Epithelial cell of esophagus (primary cell): ENCODE data around the gene BLOC1S4.

Source experiments
- DNase-seq: peaks from one replicate; pipeline ENCODE4 v3.0.0; 2010; ENCODE audit warnings: low read depth
- H3K4me3 ChIP-seq: 2 replicates; pipeline ENCODE4 v1.5.1; 2011; ENCODE audit warnings: mild to moderate bottlenecking, low read length, control low read depth
- CTCF ChIP-seq: IDR thresholded peaks from 2 replicates; pipeline ENCODE4 v1.5.1; 2011; ENCODE audit warnings: low read depth, mild to moderate bottlenecking, low read length, control low read depth, inconsistent platforms; ENCODE audit not compliant: insufficient read depth; ENCODE audit errors: missing control alignments

Gene BLOC1S4

GRCh38 chr4:6746721-6747293 lies 30.8 kb downstream of the BLOC1S4 start:
- no peak for DNase-seq
- TF ChIP-seq CTCF: no peak
- H3K4me3 ChIP-seq: no peak overlapping the region

- no peak overlapping the region for H3K4me3 ChIP-seq
- DNase-seq: no peak
- TF ChIP-seq CTCF: no peak
Observed at GRCh38 chr4:6747294-6748051, 31.5 kb downstream of the BLOC1S4 start.

DNA sequence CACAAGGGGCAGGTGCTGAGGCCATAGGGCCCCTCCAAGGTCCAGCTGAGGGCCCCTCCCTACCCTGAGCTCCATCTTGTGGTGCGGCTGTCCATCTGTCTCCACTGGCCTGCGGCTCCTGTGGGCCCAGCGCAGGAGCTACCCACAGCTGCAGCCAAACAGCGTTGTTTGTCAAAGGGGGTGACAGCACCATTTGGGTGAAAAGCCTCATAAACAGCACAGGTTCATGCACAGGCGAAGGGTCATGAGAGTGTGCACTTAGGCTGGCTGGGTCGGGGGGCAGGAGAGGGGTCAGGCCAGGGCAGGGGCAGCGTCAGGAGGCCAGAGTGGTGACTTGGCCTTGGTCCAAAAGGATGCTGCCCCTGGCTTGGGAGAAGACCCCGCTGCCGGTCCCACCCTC lies 32.3 kb downstream of the BLOC1S4 start:
- no peak for TF ChIP-seq CTCF
- DNase-seq: no peak
- H3K4me3 ChIP-seq: no peak overlapping the region

DNA sequence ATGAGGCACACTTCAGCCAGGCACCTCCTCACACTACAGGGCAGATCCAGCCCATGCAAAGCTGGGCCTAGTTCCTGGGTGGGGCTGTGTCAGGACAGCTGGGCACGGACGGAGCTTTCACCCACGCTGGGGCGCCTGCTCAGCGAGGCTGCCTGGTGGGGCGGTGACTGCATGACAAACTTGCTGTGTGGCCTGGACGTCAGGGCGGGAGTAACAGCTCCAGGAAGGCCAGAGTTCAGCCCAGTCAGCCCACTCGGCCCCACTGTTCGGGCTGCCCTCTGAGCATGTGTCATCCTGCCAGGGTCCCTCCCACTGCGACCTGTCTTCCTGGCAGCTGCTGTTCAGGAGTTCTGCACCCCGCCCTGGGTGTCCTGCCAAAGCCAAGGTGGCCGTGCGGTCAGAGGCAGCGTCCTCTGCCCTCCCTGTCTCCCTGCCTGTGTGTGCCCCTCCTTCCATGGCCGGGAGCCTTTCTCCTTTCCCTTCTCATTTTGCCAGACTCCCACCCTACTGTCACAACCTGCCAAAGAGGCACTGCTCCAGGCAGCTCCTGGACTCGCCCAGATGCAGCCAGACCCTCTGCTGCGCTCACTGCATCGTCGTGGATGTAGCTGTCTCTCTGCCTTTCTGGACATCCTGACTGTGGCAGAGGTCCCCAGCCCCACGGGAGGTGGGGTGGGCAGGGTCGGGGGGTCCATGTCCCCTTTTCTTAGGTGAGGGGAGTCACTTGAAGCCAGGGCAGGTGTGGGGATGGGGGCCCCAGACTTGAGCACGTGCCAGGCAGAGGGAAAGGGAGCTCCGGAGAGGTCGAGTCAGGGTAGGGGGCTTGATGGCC lies 33.6 kb downstream of the BLOC1S4 start:
- H3K4me3 ChIP-seq: no peak overlapping the region
- TF ChIP-seq CTCF: no peak
- peak; percentile 47 for DNase-seq

- TF ChIP-seq CTCF: no peak
- no peak overlapping the region for H3K4me3 ChIP-seq
- DNase-seq: peak; percentile 68
Observed at GRCh38 chr4:6750286-6751221, 34.6 kb downstream of the BLOC1S4 start.
